ENCODE data around the gene ATXN3L.
"Not testable (repeated sequence)": the region's sequence is repeated elsewhere in the genome, so short reads cannot be mapped to it uniquely, and the experiment has no call there.

Gene ATXN3L

GRCh38 chrX:13305108-13305507, 14.7 kb downstream of the ATXN3L start:
- H3K9me3 ChIP-seq (replicated peaks; ENCODE audit: low read length) = no peaks in the 10 kb centered on the region
- no peaks in the 10 kb centered on the region for H3K27me3 ChIP-seq (ENCODE audit: control insufficient read depth, insufficient read depth, low read length)
- H3K4me3 ChIP-seq (ENCODE audit: low read length) = no peak overlapping the region
- no peak overlapping the region for H3K4me2 ChIP-seq (ENCODE audit: low read length)
- no peak overlapping the region for H3K9ac ChIP-seq (ENCODE audit: low read depth, low read length)
- no peaks in the 10 kb centered on the region for H3K4me1 ChIP-seq (ENCODE audit: control insufficient read depth, insufficient read depth, low read length)
- no peaks in the 10 kb centered on the region for H3K36me3 ChIP-seq (ENCODE audit: insufficient read depth, low read length)

- Histone ChIP-seq H3K9ac (ENCODE audit: low read depth, low read length) (no peak overlapping the region), H3K36me3 (ENCODE audit: insufficient read depth, low read length) (no peaks in the 10 kb centered on the region), H3K4me3 (ENCODE audit: low read length) (no peak overlapping the region), H3K4me2 (ENCODE audit: low read length) (no peak overlapping the region), H3K4me1 (ENCODE audit: control insufficient read depth, insufficient read depth, low read length) (peaks cover 4% of the 10 kb centered on the region), H3K27me3 (ENCODE audit: control insufficient read depth, insufficient read depth, low read length) (no peaks in the 10 kb centered on the region), H3K9me3 (replicated peaks; ENCODE audit: low read length) (no peaks in the 10 kb centered on the region)
These were observed 15.8 kb downstream of the ATXN3L start for GRCh38 chrX:13304052-13304451.

GRCh38 chrX:13303248-13303647, 16.6 kb downstream of the ATXN3L start:
- not testable (repeated sequence) for H3K9ac ChIP-seq (ENCODE audit: low read depth, low read length); H3K4me1 ChIP-seq (ENCODE audit: control insufficient read depth, insufficient read depth, low read length); H3K4me3 ChIP-seq (ENCODE audit: low read length); H3K4me2 ChIP-seq (ENCODE audit: low read length); H3K36me3 ChIP-seq (ENCODE audit: insufficient read depth, low read length); H3K27me3 ChIP-seq (ENCODE audit: control insufficient read depth, insufficient read depth, low read length); H3K9me3 ChIP-seq (replicated peaks; ENCODE audit: low read length)

GRCh38 chrX:13298836-13299235, 21.0 kb downstream of the ATXN3L start:
- peaks cover 4% of the 10 kb centered on the region for H3K4me1 ChIP-seq (ENCODE audit: control insufficient read depth, insufficient read depth, low read length)
- H3K4me3 ChIP-seq (ENCODE audit: low read length) = no peak overlapping the region
- no peaks in the 10 kb centered on the region for H3K36me3 ChIP-seq (ENCODE audit: insufficient read depth, low read length)
- H3K9me3 ChIP-seq (replicated peaks; ENCODE audit: low read length) = no peaks in the 10 kb centered on the region
- no peak overlapping the region for H3K9ac ChIP-seq (ENCODE audit: low read depth, low read length)
- H3K27me3 ChIP-seq (ENCODE audit: control insufficient read depth, insufficient read depth, low read length) = no peaks in the 10 kb centered on the region
- no peak overlapping the region for H3K4me2 ChIP-seq (ENCODE audit: low read length)

- Histone ChIP-seq H3K4me2 (ENCODE audit: low read length) (no peak overlapping the region), H3K9me3 (replicated peaks; ENCODE audit: low read length) (no peaks in the 10 kb centered on the region), H3K36me3 (ENCODE audit: insufficient read depth, low read length) (no peaks in the 10 kb centered on the region), H3K27me3 (ENCODE audit: control insufficient read depth, insufficient read depth, low read length) (no peaks in the 10 kb centered on the region), H3K4me1 (ENCODE audit: control insufficient read depth, insufficient read depth, low read length) (peaks cover 4% of the 10 kb centered on the region), H3K9ac (ENCODE audit: low read depth, low read length) (no peak overlapping the region), H3K4me3 (ENCODE audit: low read length) (no peak overlapping the region)
These were observed 24.0 kb downstream of the ATXN3L start for GRCh38 chrX:13295841-13296240.

GRCh38 chrX:13293700-13294099, 26.2 kb downstream of the ATXN3L start:
- Histone ChIP-seq H3K9me3 (replicated peaks; ENCODE audit: low read length) (no peaks in the 10 kb centered on the region), H3K27me3 (ENCODE audit: control insufficient read depth, insufficient read depth, low read length) (no peaks in the 10 kb centered on the region), H3K4me1 (ENCODE audit: control insufficient read depth, insufficient read depth, low read length) (no peaks in the 10 kb centered on the region), H3K9ac (ENCODE audit: low read depth, low read length) (no peak overlapping the region), H3K4me3 (ENCODE audit: low read length) (no peak overlapping the region), H3K36me3 (ENCODE audit: insufficient read depth, low read length) (no peaks in the 10 kb centered on the region), H3K4me2 (ENCODE audit: low read length) (no peak overlapping the region)

GRCh38 chrX:13290891-13291614, 28.8 kb downstream of the ATXN3L start:
- Histone ChIP-seq H3K9ac (ENCODE audit: low read depth, low read length) (no peak overlapping the region), H3K4me2 (ENCODE audit: low read length) (no peak overlapping the region), H3K4me1 (ENCODE audit: control insufficient read depth, insufficient read depth, low read length) (peaks cover 13% of the 10 kb centered on the region), H3K4me3 (ENCODE audit: low read length) (no peak overlapping the region), H3K9me3 (replicated peaks; ENCODE audit: low read length) (no peaks in the 10 kb centered on the region), H3K36me3 (ENCODE audit: insufficient read depth, low read length) (no peaks in the 10 kb centered on the region), H3K27me3 (ENCODE audit: control insufficient read depth, insufficient read depth, low read length) (no peaks in the 10 kb centered on the region)

- Histone ChIP-seq H3K27me3 (ENCODE audit: control insufficient read depth, insufficient read depth, low read length) (no peaks in the 10 kb centered on the region), H3K4me3 (ENCODE audit: low read length) (no peak overlapping the region), H3K9me3 (replicated peaks; ENCODE audit: low read length) (peaks cover 7% of the 10 kb centered on the region), H3K9ac (ENCODE audit: low read depth, low read length) (no peak overlapping the region), H3K36me3 (ENCODE audit: insufficient read depth, low read length) (no peaks in the 10 kb centered on the region), H3K4me1 (ENCODE audit: control insufficient read depth, insufficient read depth, low read length) (peaks cover 19% of the 10 kb centered on the region), H3K4me2 (ENCODE audit: low read length) (no peak overlapping the region)
These were observed 31.2 kb downstream of the ATXN3L start for GRCh38 chrX:13288671-13289070.

GRCh38 chrX:13287816-13288215, 32.0 kb downstream of the ATXN3L start:
- Histone ChIP-seq H3K4me1 (ENCODE audit: control insufficient read depth, insufficient read depth, low read length) (peaks cover 25% of the 10 kb centered on the region), H3K4me2 (ENCODE audit: low read length) (peak overlapping the region; percentile 51), H3K4me3 (ENCODE audit: low read length) (no peak overlapping the region), H3K9ac (ENCODE audit: low read depth, low read length) (peak overlapping the region; percentile 62), H3K36me3 (ENCODE audit: insufficient read depth, low read length) (no peaks in the 10 kb centered on the region), H3K27me3 (ENCODE audit: control insufficient read depth, insufficient read depth, low read length) (no peaks in the 10 kb centered on the region), H3K9me3 (replicated peaks; ENCODE audit: low read length) (peaks cover 7% of the 10 kb centered on the region)

- H3K4me3 ChIP-seq (ENCODE audit: low read length) = no peak overlapping the region
- H3K4me2 ChIP-seq (ENCODE audit: low read length) = no peak overlapping the region
- peaks cover 7% of the 10 kb centered on the region for H3K9me3 ChIP-seq (replicated peaks; ENCODE audit: low read length)
- no peak overlapping the region for H3K9ac ChIP-seq (ENCODE audit: low read depth, low read length)
- peaks cover 25% of the 10 kb centered on the region for H3K4me1 ChIP-seq (ENCODE audit: control insufficient read depth, insufficient read depth, low read length)
- H3K36me3 ChIP-seq (ENCODE audit: insufficient read depth, low read length) = no peaks in the 10 kb centered on the region
- no peaks in the 10 kb centered on the region for H3K27me3 ChIP-seq (ENCODE audit: control insufficient read depth, insufficient read depth, low read length)
These were observed 34.2 kb downstream of the ATXN3L start for GRCh38 chrX:13285693-13286092.

GRCh38 chrX:13285229-13285628, 34.6 kb downstream of the ATXN3L start:
- peaks cover 25% of the 10 kb centered on the region for H3K4me1 ChIP-seq (ENCODE audit: control insufficient read depth, insufficient read depth, low read length)
- no peaks in the 10 kb centered on the region for H3K36me3 ChIP-seq (ENCODE audit: insufficient read depth, low read length)
- peaks cover 7% of the 10 kb centered on the region for H3K9me3 ChIP-seq (replicated peaks; ENCODE audit: low read length)
- H3K9ac ChIP-seq (ENCODE audit: low read depth, low read length) = no peak overlapping the region
- H3K27me3 ChIP-seq (ENCODE audit: control insufficient read depth, insufficient read depth, low read length) = no peaks in the 10 kb centered on the region
- H3K4me3 ChIP-seq (ENCODE audit: low read length) = no peak overlapping the region
- H3K4me2 ChIP-seq (ENCODE audit: low read length) = no peak overlapping the region

- H3K4me3 ChIP-seq (ENCODE audit: low read length) = no peak overlapping the region
- H3K4me1 ChIP-seq (ENCODE audit: control insufficient read depth, insufficient read depth, low read length) = peaks cover 25% of the 10 kb centered on the region
- no peak overlapping the region for H3K4me2 ChIP-seq (ENCODE audit: low read length)
- H3K27me3 ChIP-seq (ENCODE audit: control insufficient read depth, insufficient read depth, low read length) = no peaks in the 10 kb centered on the region
- H3K9ac ChIP-seq (ENCODE audit: low read depth, low read length) = no peak overlapping the region
- H3K9me3 ChIP-seq (replicated peaks; ENCODE audit: low read length) = peaks cover 7% of the 10 kb centered on the region
- H3K36me3 ChIP-seq (ENCODE audit: insufficient read depth, low read length) = no peaks in the 10 kb centered on the region
These were observed 35.3 kb downstream of the ATXN3L start for GRCh38 chrX:13284570-13284969.
